Endothelial cell of umbilical vein (primary cell): ENCODE data around the gene SEMA6A. TPM values are rescaled to one million over a fixed set of nuclear protein-coding genes. Genes with fewer than 3 reads are reported as not detected.

Experiments
- BruUV-seq: library from RNA; stranded (reverse); fragments of 400-500 nt; replicated peaks from 2 replicates; lab custom pipeline; 2021; lab: Mats Ljungman, UMichigan
- CTCF ChIA-PET: fragments of 300-600, 350-600 bp; sonication (Branson Sonifier 250); formaldehyde crosslinking; loops from one replicate; lab custom pipeline; 2021; ENCODE audit warnings: antibody characterized with exemption, inconsistent platforms; lab: Charles Lee
- POLR2A ChIA-PET: fragments of 300-600, 350-600 bp; sonication (Branson Sonifier 250); formaldehyde crosslinking; loops from one replicate; lab custom pipeline; 2021; ENCODE audit warnings: antibody characterized with exemption, inconsistent platforms; lab: Charles Lee
- DNase-seq: peaks from one replicate; pipeline ENCODE4 v3.0.0-alpha.2; 2011; ENCODE audit warnings: low read depth, low spot score
- FAIRE-seq: peaks from 2 replicates; lab custom pipeline; 2011; peaks lifted over from hg19 to GRCh38; lab: Jason Lieb, UNC
- H2AFZ ChIP-seq: 2 replicates; pipeline ENCODE4 v1.6.0; 2012; ENCODE audit warnings: low read depth, low read length, control low read depth, inconsistent platforms
- H3K27ac ChIP-seq: 2 replicates; pipeline ENCODE4 v1.5.1; 2011; ENCODE audit warnings: low read depth, mild to moderate bottlenecking, control low read depth, low read length, moderate library complexity; ENCODE audit not compliant: insufficient read depth
- H3K27me3 ChIP-seq, 2 experiments: 2 replicates each; pipeline versions ENCODE4 v1.6.0 to v1.6.1; 2011; ENCODE audit warnings: low read length in 2 of 2, mixed read lengths in 1 of 2; ENCODE audit not compliant: control insufficient read depth in 2 of 2, insufficient read depth in 2 of 2
- H3K36me3 ChIP-seq, 2 experiments: 2 replicates in 1 of 2; 3 replicates in 1 of 2; pipeline ENCODE4 v1.5.1; 2011; ENCODE audit warnings: low read length in 2 of 2, mild to moderate bottlenecking in 1 of 2, moderate library complexity in 1 of 2; ENCODE audit not compliant: control insufficient read depth in 2 of 2, insufficient read depth in 2 of 2; ENCODE audit errors: extremely low read depth in 1 of 2
- H3K4me1 ChIP-seq: 3 replicates; pipeline ENCODE4 v1.5.1; 2011; ENCODE audit warnings: mild to moderate bottlenecking, low read length; ENCODE audit not compliant: control insufficient read depth, insufficient read depth; ENCODE audit errors: extremely low read depth
- H3K4me2 ChIP-seq: 2 replicates; pipeline ENCODE4 v1.6.1; 2011; ENCODE audit warnings: low read length, control low read depth, mixed read lengths; ENCODE audit not compliant: insufficient read depth
- H3K4me3 ChIP-seq, 3 experiments: fragments of 200-600 bp in 1 of 3; sonication (generic), shearing (Covaris generic) in 1 of 3; replicated peaks in 1 of 3; 2 replicates each; pipeline ENCODE4 v1.5.1; 2011 to 2016; ENCODE audit warnings: control low read depth in 3 of 3, low read length in 3 of 3, mild to moderate bottlenecking in 2 of 3, inconsistent platforms in 1 of 3, low read depth in 1 of 3, moderate library complexity in 1 of 3; ENCODE audit not compliant: insufficient read depth in 1 of 3
- H3K79me2 ChIP-seq: 2 replicates; pipeline ENCODE4 v1.6.0; 2012; ENCODE audit warnings: low read length, inconsistent platforms; ENCODE audit not compliant: control insufficient read depth, insufficient read depth
- H3K9ac ChIP-seq: replicated peaks from 2 replicates; pipeline ENCODE3; 2011; ENCODE audit warnings: low read length, control low read depth; ENCODE audit not compliant: insufficient read depth; ENCODE audit errors: extremely low read depth
- H3K9me1 ChIP-seq: replicated peaks from 3 replicates; pipeline ENCODE4 v1.6.0; 2011; ENCODE audit warnings: mild to moderate bottlenecking, low read length; ENCODE audit not compliant: control insufficient read depth, insufficient read depth; ENCODE audit errors: extremely low read depth
- H3K9me3 ChIP-seq: replicated peaks from 2 replicates; pipeline ENCODE4 v1.5.1; 2012; ENCODE audit warnings: low read length, inconsistent platforms; ENCODE audit not compliant: control insufficient read depth, insufficient read depth
- H4K20me1 ChIP-seq: replicated peaks from 2 replicates; pipeline ENCODE3; 2011; ENCODE audit warnings: mild to moderate bottlenecking, low read length; ENCODE audit not compliant: control insufficient read depth, insufficient read depth; ENCODE audit errors: extremely low read depth
- EZH2 ChIP-seq: IDR thresholded peaks from 2 replicates; pipeline ENCODE4 v1.6.1; 2012; ENCODE audit warnings: borderline replicate concordance, low read depth, mild to moderate bottlenecking, moderate library complexity, low read length, inconsistent platforms; ENCODE audit not compliant: severe bottlenecking
- FOS ChIP-seq: IDR thresholded peaks from 2 replicates; pipeline ENCODE4 v1.6.1; 2011; ENCODE audit warnings: mild to moderate bottlenecking, low read length, moderate library complexity, borderline replicate concordance; ENCODE audit not compliant: insufficient read depth
- GATA2 ChIP-seq: IDR thresholded peaks from 2 replicates; pipeline ENCODE4 v1.7.0; 2011; ENCODE audit warnings: low read depth, mild to moderate bottlenecking, moderate library complexity, mixed read lengths, low read length; ENCODE audit not compliant: insufficient read length, insufficient read depth
- JUN ChIP-seq: IDR thresholded peaks from 2 replicates; pipeline ENCODE4 v1.6.1; 2011; ENCODE audit warnings: borderline replicate concordance, low read depth; ENCODE audit not compliant: insufficient read length, insufficient read depth
- MYC ChIP-seq: IDR thresholded peaks from one replicate; pipeline ENCODE4 v1.6.1; 2011; ENCODE audit warnings: mild to moderate bottlenecking, low read depth, low read length
- POLR2A ChIP-seq: IDR thresholded peaks from 2 replicates; pipeline ENCODE4 v1.6.1; 2012; ENCODE audit warnings: low read depth, mild to moderate bottlenecking, control low read depth, low read length
- POLR2AphosphoS5 ChIP-seq: IDR thresholded peaks from 2 replicates; pipeline ENCODE4 v1.6.1; 2012; ENCODE audit warnings: low read depth, mild to moderate bottlenecking, control low read depth, low read length, moderate library complexity; ENCODE audit not compliant: insufficient read depth
- dilution Hi-C: fragments of 300-500 bp; cut with MboI; formaldehyde crosslinking; loops from one replicate; pipeline ENCODE4 v1.15.0; 2019; ENCODE audit warnings: low sequenced_read_pairs; ENCODE audit not compliant: extremely low pct_ligation_motif_present
- intact Hi-C: fragments of 100-400 bp; cut with micrococcal nuclease; formaldehyde crosslinking; loops from one replicate; pipeline ENCODE4 v1.10.0; 2022
- polyA plus RNA-seq, 4 experiments: library from polyadenylated mRNA; depleted of rRNA in 3 of 4; stranded (reverse) in 3 of 4; unstranded in 1 of 4; fragments of >200 nt; gene quantifications; 2 replicates each; pipeline versions ENCODE4 v1.2.1 to v1.2.3, GENCODE V29; 2011 to 2012; ENCODE audit warnings: missing spikeins in 1 of 4
- total RNA-seq: library from RNA; stranded (reverse); gene quantifications from 2 replicates; pipeline ENCODE4 v1.2.3, GENCODE V29; 2021
- TF ChIP-seq, protein P1 (sequence below): IDR thresholded peaks from 2 replicates; pipeline ENCODE4 v1.6.1; 2011; ENCODE audit not compliant: insufficient read depth, insufficient read length
- TF ChIP-seq, protein P2 (sequence below), 2 donors: IDR thresholded peaks; 1 replicate in 1 of 2; 2 replicates in 1 of 2; pipeline ENCODE4 v1.5.1; 2011; ENCODE audit warnings: low read length in 2 of 2, mild to moderate bottlenecking in 2 of 2, moderate library complexity in 2 of 2, control low read depth in 1 of 2, inconsistent platforms in 1 of 2, low read depth in 1 of 2; ENCODE audit not compliant: insufficient read depth in 1 of 2; ENCODE audit errors: extremely low read depth in 1 of 2

The SEMA6A gene
- total and polyA plus RNA-seq, 2 donors (not counting 3 experiments of a cell fraction or from before 2014, with no cell fraction given) = 0.43 to 1.5 TPM

DNA sequence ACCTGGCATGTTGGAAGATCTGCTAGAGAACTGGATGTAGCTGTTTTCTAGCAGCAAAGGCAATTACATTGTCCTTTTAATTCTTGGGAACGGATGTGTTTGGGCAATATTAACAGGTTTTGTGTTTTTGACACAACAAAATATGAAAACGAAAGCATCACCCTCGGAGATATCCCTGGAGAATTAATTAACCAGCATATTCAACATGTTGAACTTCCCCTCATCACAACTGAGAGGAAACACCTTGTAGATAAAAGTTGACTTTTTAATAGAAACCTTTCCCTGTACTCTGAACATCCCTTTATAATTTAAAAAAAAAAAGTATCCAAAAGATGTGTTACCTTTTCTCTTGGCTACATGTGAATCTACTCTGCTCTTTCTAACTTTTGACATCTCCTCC lies 13.0 kb downstream of the SEMA6A start:
- ChIA-PET CTCF (no interaction called here), POLR2A (no interaction called here)
- BruUV-seq = no TSS peak
- no peaks in the 10 kb centered on the region for H3K79me2 ChIP-seq
- no peak overlapping the region for H3K27ac ChIP-seq
- intact Hi-C loops (no loop called here), dilution Hi-C loops (no loop called here)
- FAIRE-seq (no peak), DNase-seq (no peak)
- H3K9me1 ChIP-seq = peaks cover under 1% of the 10 kb centered on the region
- H3K4me2 ChIP-seq = no peak overlapping the region
- no peaks in the 10 kb centered on the region for H4K20me1 ChIP-seq
- H3K9ac ChIP-seq = no peak overlapping the region
- H3K4me3 ChIP-seq = no peak overlapping the region
- no peak overlapping the region for H2AFZ ChIP-seq
- no peaks in the 10 kb centered on the region for H3K9me3 ChIP-seq
- H3K4me1 ChIP-seq = no peaks in the 10 kb centered on the region
- H3K36me3 ChIP-seq = no peaks in the 10 kb centered on the region
- H3K27me3 ChIP-seq = peaks cover 1 to 12% of the 10 kb centered on the region in 2 experiments
- TF ChIP-seq GATA2 (no peak), JUN (no peak), POLR2A (no peak), FOS (no peak), EZH2 (no peak), POLR2AphosphoS5 (no peak), MYC (no peak)
- TF ChIP-seq, protein P1, sequence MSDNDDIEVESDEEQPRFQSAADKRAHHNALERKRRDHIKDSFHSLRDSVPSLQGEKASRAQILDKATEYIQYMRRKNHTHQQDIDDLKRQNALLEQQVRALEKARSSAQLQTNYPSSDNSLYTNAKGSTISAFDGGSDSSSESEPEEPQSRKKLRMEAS = no peak
- TF ChIP-seq, protein P2, sequence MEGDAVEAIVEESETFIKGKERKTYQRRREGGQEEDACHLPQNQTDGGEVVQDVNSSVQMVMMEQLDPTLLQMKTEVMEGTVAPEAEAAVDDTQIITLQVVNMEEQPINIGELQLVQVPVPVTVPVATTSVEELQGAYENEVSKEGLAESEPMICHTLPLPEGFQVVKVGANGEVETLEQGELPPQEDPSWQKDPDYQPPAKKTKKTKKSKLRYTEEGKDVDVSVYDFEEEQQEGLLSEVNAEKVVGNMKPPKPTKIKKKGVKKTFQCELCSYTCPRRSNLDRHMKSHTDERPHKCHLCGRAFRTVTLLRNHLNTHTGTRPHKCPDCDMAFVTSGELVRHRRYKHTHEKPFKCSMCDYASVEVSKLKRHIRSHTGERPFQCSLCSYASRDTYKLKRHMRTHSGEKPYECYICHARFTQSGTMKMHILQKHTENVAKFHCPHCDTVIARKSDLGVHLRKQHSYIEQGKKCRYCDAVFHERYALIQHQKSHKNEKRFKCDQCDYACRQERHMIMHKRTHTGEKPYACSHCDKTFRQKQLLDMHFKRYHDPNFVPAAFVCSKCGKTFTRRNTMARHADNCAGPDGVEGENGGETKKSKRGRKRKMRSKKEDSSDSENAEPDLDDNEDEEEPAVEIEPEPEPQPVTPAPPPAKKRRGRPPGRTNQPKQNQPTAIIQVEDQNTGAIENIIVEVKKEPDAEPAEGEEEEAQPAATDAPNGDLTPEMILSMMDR (IDR thresholded peaks at IDR 0.05; ENCODE audit: extremely low read depth in 1 of 2, insufficient read depth in 1 of 2, low read depth in 1 of 2, low read length in 2 of 2) = no peak
